H9 (cell line): ENCODE results near the gene PPP1R13B. TPM values are rescaled to one million over a fixed set of nuclear protein-coding genes. Genes with fewer than 3 reads are reported as not detected.
A peak's percentile ranks its signal among the peaks of the same experiment; 100 is the strongest.

Experiments used
- DNase-seq: peaks from one replicate; pipeline ENCODE4 v3.0.0-alpha.2; 2017
- H2AFZ ChIP-seq: one replicate; pipeline ENCODE4 v1.6.1; 2013; ENCODE audit warnings: mild to moderate bottlenecking, low read length, control low read depth, moderate library complexity
- H2AK5ac ChIP-seq: 2 replicates; pipeline ENCODE4 v1.6.1; 2013; ENCODE audit warnings: low read length, control low read depth, mixed read lengths; ENCODE audit not compliant: insufficient read length
- H2BK120ac ChIP-seq: one replicate; pipeline ENCODE4 v1.6.1; 2013; ENCODE audit warnings: low read depth, mild to moderate bottlenecking, low read length, control low read depth, inconsistent platforms; ENCODE audit not compliant: poor library complexity, severe bottlenecking
- H2BK12ac ChIP-seq: 2 replicates; pipeline ENCODE4 v1.6.1; 2013; ENCODE audit warnings: low read length, control low read depth, mixed read lengths, low read depth; ENCODE audit not compliant: insufficient read length
- H2BK15ac ChIP-seq: 2 replicates; pipeline ENCODE4 v1.6.1; 2013; ENCODE audit warnings: low read depth, low read length, control low read depth
- H2BK20ac ChIP-seq: one replicate; pipeline ENCODE4 v1.6.1; 2013; ENCODE audit warnings: low read depth, mild to moderate bottlenecking, low read length, control low read depth, inconsistent platforms; ENCODE audit not compliant: poor library complexity, severe bottlenecking
- H2BK5ac ChIP-seq: 2 replicates; pipeline ENCODE4 v1.6.1; 2013; ENCODE audit warnings: low read length, control low read depth, mixed read lengths; ENCODE audit not compliant: insufficient read length
- H3K14ac ChIP-seq: 2 replicates; pipeline ENCODE4 v1.6.1; 2013; ENCODE audit warnings: low read length, control low read depth; ENCODE audit not compliant: insufficient read depth
- H3K18ac ChIP-seq: 2 replicates; pipeline ENCODE4 v1.6.1; 2013; ENCODE audit warnings: low read depth, mild to moderate bottlenecking, mixed read lengths, low read length, control low read depth; ENCODE audit not compliant: insufficient read length
- H3K23ac ChIP-seq: 2 replicates; pipeline ENCODE4 v1.6.1; 2013; ENCODE audit warnings: low read length, control low read depth, mixed read lengths, low read depth; ENCODE audit not compliant: insufficient read length
- H3K23me2 ChIP-seq: 2 replicates; pipeline ENCODE4 v1.6.1; 2013; ENCODE audit warnings: low read depth, mild to moderate bottlenecking, mixed read lengths, low read length, control low read depth; ENCODE audit not compliant: insufficient read length, poor library complexity, severe bottlenecking
- H3K27ac ChIP-seq: 2 replicates; pipeline ENCODE4 v1.5.1; 2013; ENCODE audit warnings: low read length, control low read depth, mixed read lengths, low read depth; ENCODE audit not compliant: insufficient read length
- H3K27me3 ChIP-seq: 2 replicates; pipeline ENCODE4 v1.6.1; 2013; ENCODE audit warnings: low read length, control low read depth, inconsistent platforms; ENCODE audit not compliant: insufficient read depth
- H3K4ac ChIP-seq: 2 replicates; pipeline ENCODE4 v1.6.1; 2013; ENCODE audit warnings: low read depth, mild to moderate bottlenecking, control low read depth, inconsistent platforms, low read length, moderate library complexity
- H3K4me1 ChIP-seq: 2 replicates; pipeline ENCODE4 v1.6.1; 2013; ENCODE audit warnings: low read length, control low read depth, inconsistent platforms; ENCODE audit not compliant: insufficient read depth
- H3K4me2 ChIP-seq: 2 replicates; pipeline ENCODE4 v1.6.1; 2013; ENCODE audit warnings: low read length, control low read depth, mixed read lengths; ENCODE audit not compliant: insufficient read length, insufficient read depth
- H3K56ac ChIP-seq: 2 replicates; pipeline ENCODE4 v1.6.1; 2013; ENCODE audit warnings: low read depth, mild to moderate bottlenecking, mixed read lengths, low read length, control low read depth; ENCODE audit not compliant: insufficient read length
- H3K79me1 ChIP-seq: 2 replicates; pipeline ENCODE4 v1.6.1; 2013; ENCODE audit warnings: low read depth, mild to moderate bottlenecking, moderate library complexity, low read length, control low read depth, inconsistent platforms; ENCODE audit not compliant: insufficient read depth, poor library complexity, severe bottlenecking
- H3K79me2 ChIP-seq: 2 replicates; pipeline ENCODE4 v1.6.1; 2013; ENCODE audit warnings: low read length, control low read depth, inconsistent platforms; ENCODE audit not compliant: insufficient read depth
- H3K9ac ChIP-seq: 2 replicates; pipeline ENCODE4 v1.6.1; 2013; ENCODE audit warnings: low read length, control low read depth, mixed read lengths; ENCODE audit not compliant: insufficient read length; ENCODE audit errors: extremely low read depth
- H3K9me3 ChIP-seq: one replicate; pipeline ENCODE4 v1.6.1; 2013; ENCODE audit warnings: low read depth, low read length, inconsistent platforms; ENCODE audit not compliant: control insufficient read depth
- H3T11ph ChIP-seq: one replicate; pipeline ENCODE4 v1.6.1; 2013; ENCODE audit warnings: mild to moderate bottlenecking, low read length, control low read depth, inconsistent platforms
- H4K20me1 ChIP-seq: one replicate; pipeline ENCODE4 v1.6.1; 2013; ENCODE audit not compliant: control insufficient read depth, insufficient read length, insufficient read depth
- H4K5ac ChIP-seq: 2 replicates; pipeline ENCODE4 v1.6.1; 2013; ENCODE audit warnings: low read depth, mild to moderate bottlenecking, mixed read lengths, low read length, control low read depth; ENCODE audit not compliant: insufficient read length
- H4K8ac ChIP-seq: replicated peaks from 2 replicates; pipeline ENCODE4 v1.6.1; 2013; ENCODE audit warnings: low read length, control low read depth, mixed read lengths, low read depth; ENCODE audit not compliant: insufficient read length
- H4K91ac ChIP-seq: 2 replicates; pipeline ENCODE4 v1.6.1; 2013; ENCODE audit warnings: low read depth, mild to moderate bottlenecking, moderate library complexity, mixed read lengths, low read length, control low read depth; ENCODE audit not compliant: insufficient read length
- H3K27ac Mint-ChIP-seq, 3 experiments: 2 replicates in 2 of 3; 3 replicates in 1 of 3; pipeline ENCODE4 v1.8.0; 2020 to 2021; ENCODE audit warnings: mixed read lengths in 3 of 3, mild to moderate bottlenecking in 1 of 3, moderate library complexity in 1 of 3
- H3K27me3 Mint-ChIP-seq: 2 replicates; pipeline ENCODE4 v1.8.0; 2021; ENCODE audit warnings: low read depth, mild to moderate bottlenecking, moderate library complexity, mixed read lengths
- H3K36me3 Mint-ChIP-seq, 3 experiments: 2 replicates in 2 of 3; 3 replicates in 1 of 3; pipeline ENCODE4 v1.8.0; 2020 to 2021; ENCODE audit warnings: low read depth in 3 of 3, mixed read lengths in 3 of 3; ENCODE audit not compliant: insufficient read depth in 1 of 3
- H3K4me1 Mint-ChIP-seq, 2 experiments: 2 replicates each; pipeline ENCODE4 v1.8.0; 2020; ENCODE audit warnings: mixed read lengths in 2 of 2
- H3K4me3 Mint-ChIP-seq, 2 experiments: 2 replicates in 1 of 2; 3 replicates in 1 of 2; pipeline ENCODE4 v1.8.0; 2020 to 2021; ENCODE audit warnings: mild to moderate bottlenecking in 2 of 2, mixed read lengths in 2 of 2, moderate library complexity in 1 of 2
- H3K9me3 Mint-ChIP-seq, 2 experiments: 2 replicates in 1 of 2; 3 replicates in 1 of 2; pipeline ENCODE4 v1.8.0; 2020; ENCODE audit warnings: mild to moderate bottlenecking in 2 of 2, mixed read lengths in 2 of 2, moderate library complexity in 1 of 2
- CTCF ChIP-seq: fragments of 200-600 bp; sonication (generic); conservative IDR thresholded peaks from 3 replicates; pipeline ENCODE4 v1.8.0; 2021; ENCODE audit warnings: antibody characterized with exemption, mild to moderate bottlenecking
- WGBS: extraction: QIAGEN DNeasy Blood & Tissue Kit; methylation state at CpG from one replicate; pipeline ENCODE4 v1.1.7; 2013; ENCODE audit warnings: missing lambda C conversion rate, low lambda C conversion rate, mixed read lengths; ENCODE audit not compliant: insufficient read length; ENCODE audit errors: extremely low coverage; 5-methylcytosine and 5-hydroxymethylcytosine counted together
- total RNA-seq: library from RNA; stranded (reverse); gene quantifications from 2 replicates; pipeline ENCODE4 v1.2.1, GENCODE V29; 2021

The PPP1R13B gene
- total RNA-seq, 1 experiment from 2014 or later = 6.0 TPM

GRCh38 chr14:103886304-103887169, 39.2 kb upstream of the PPP1R13B start:
- no peak overlapping the region for H2AK5ac ChIP-seq
- H2BK120ac ChIP-seq = no peak overlapping the region
- H2BK20ac ChIP-seq = no peak overlapping the region
- no peak overlapping the region for H3K27ac ChIP-seq
- H3K4me2 ChIP-seq = no peak overlapping the region
- H3K27me3 Mint-ChIP-seq = peaks cover 5% of the 10 kb centered on the region; the same call in 1 of the 2 replicates
- H2BK12ac ChIP-seq = no peak overlapping the region
- peaks cover 9 to 21% of the 10 kb centered on the region in 2 experiments for H3K4me1 Mint-ChIP-seq
- H4K5ac ChIP-seq = no peak overlapping the region
- H4K91ac ChIP-seq = no peak overlapping the region
- TF ChIP-seq CTCF = peak; percentile 58
- DNase-seq = peak; percentile 64
- no peak overlapping the region for H4K8ac ChIP-seq
- no peaks in the 10 kb centered on the region for H3K27me3 ChIP-seq
- peak overlapping the region in 1 of 2 experiments; percentile 51; a peak in 1 of 5 replicates for H3K4me3 Mint-ChIP-seq
- H3K4me1 ChIP-seq = no peaks in the 10 kb centered on the region
- no peak overlapping the region for H2AFZ ChIP-seq
- no peak overlapping the region for H3K9ac ChIP-seq
- H3K23ac ChIP-seq = no peak overlapping the region
- H3K56ac ChIP-seq = no peak overlapping the region
- H3K14ac ChIP-seq = peak overlapping the region; percentile 36; the same call in 1 of the 2 replicates
- H3K9me3 Mint-ChIP-seq = no peaks in the 10 kb centered on the region
- no peak overlapping the region for H3K18ac ChIP-seq
- peak overlapping the region in 1 of 3 experiments; percentile 28; a peak in 2 of 7 replicates for H3K27ac Mint-ChIP-seq
- no peak overlapping the region for H3K4ac ChIP-seq
- H4K20me1 ChIP-seq = no peaks in the 10 kb centered on the region
- no peaks in the 10 kb centered on the region for H3K79me1 ChIP-seq
- H2BK15ac ChIP-seq = peak overlapping the region; percentile 71; the same call in 1 of the 2 replicates
- H3K9me3 ChIP-seq = no peaks in the 10 kb centered on the region
- no peaks in the 10 kb centered on the region for H3K79me2 ChIP-seq
- no peak overlapping the region for H3T11ph ChIP-seq
- H3K36me3 Mint-ChIP-seq = no peaks in the 10 kb centered on the region
- H3K23me2 ChIP-seq = no peaks in the 10 kb centered on the region
- WGBS = no CpG with 5 or more reads among the region's 27 CpGs
- H2BK5ac ChIP-seq = no peak overlapping the region
